HG03108 (cell line): ENCODE measurements around the gene NDUFAF2.
A peak's percentile ranks its signal among the peaks of the same experiment; 100 is the strongest.
"Not testable (repeated sequence)": the region's sequence is repeated elsewhere in the genome, so short reads cannot be mapped to it uniquely, and the experiment has no call there.

ENCODE experiments used
- ATAC-seq: cut with Tn5 transposase; IDR thresholded peaks from one replicate; pipeline ENCODE4 v1.9.1; 2021; ENCODE audit warnings: moderate library complexity; ENCODE audit not compliant: unreplicated experiment

NDUFAF2 gene

GRCh38 chr5:60944904-60945812 is at the start of gene NDUFAF2, which contains the start of gene ERCC8:
TSS of gene NDUFAF2 (plus strand) at chr5:60945205. CDS start at chr5:60945256, 51 bp downstream.
TSS of gene ERCC8 (minus strand) at chr5:60945070. CDS start at chr5:60945008, 62 bp downstream.
- peak; percentile 100 for ATAC-seq

GRCh38 chr5:60896991-60897390 is 48.0 kb upstream of the NDUFAF2 start:
- no peak for ATAC-seq

DNA sequence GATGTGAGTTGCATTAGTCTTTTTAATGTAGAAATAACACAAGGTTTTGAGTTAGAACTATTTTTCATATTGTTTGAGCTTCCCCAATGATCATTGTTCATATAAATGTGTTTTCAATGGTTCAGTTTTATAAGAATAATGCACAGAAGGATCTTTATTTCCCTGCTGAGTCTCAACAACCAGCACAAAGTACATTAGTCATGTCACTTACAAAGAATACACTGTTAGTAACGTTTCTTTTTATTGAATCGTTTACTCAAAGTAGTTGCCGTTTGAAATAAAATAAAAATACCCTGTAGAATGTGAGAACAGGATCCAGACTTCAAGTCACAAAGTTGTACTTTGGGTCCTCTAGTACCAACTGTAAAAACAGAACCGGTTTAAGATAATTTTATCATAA is 41.6 kb upstream of the NDUFAF2 start:
- no peak for ATAC-seq

- ATAC-seq = no peak
Observed at GRCh38 chr5:60916646-60917045, 28.4 kb upstream of the NDUFAF2 start.

- ATAC-seq = no peak
Observed at GRCh38 chr5:60918466-60918865, 26.5 kb upstream of the NDUFAF2 start.

DNA sequence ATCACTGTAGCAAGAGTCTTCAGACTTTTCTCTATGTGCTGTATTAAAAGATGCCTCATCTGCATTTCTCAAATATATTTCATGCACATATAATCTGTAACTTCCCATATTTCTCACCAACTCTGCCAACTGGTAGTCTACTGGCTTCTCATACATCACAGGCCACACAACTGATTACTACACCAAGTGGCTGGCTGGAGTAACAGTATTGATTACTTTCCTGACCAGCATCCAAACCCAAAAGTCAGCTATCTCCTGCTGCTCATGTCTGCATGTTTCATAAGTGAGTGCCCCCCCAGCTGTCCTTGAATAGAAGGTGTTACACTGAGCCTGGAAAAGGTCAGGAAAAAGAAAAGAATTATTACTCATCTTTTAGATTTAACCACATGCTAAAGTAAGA is 17.6 kb upstream of the NDUFAF2 start:
- no peak for ATAC-seq

DNA sequence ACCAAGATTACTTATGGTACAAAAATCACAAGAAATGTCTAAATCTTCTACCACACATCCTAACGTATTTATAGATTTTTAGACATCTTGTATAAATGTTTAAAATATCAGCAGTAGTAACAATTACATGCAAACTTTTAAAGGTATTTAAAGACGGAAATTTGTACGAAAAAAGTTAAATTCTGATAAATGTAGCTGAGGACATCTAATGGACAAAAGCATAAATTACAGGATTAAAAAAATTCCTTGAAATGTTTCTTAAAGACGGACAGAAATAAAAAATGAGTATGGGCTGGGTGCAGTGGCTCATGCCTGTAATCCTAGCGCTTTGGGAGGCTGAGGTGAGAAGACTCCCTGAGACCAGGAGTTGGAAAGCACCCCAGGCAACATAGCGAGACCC is 16.0 kb upstream of the NDUFAF2 start:
- no peak for ATAC-seq

- no peak for ATAC-seq
Observed at GRCh38 chr5:60943624-60944023, 1.4 kb upstream of the NDUFAF2 start.

- ATAC-seq = peak; percentile 20
Observed at GRCh38 chr5:60945813-60946187, 795 bp downstream of the NDUFAF2 start.

DNA sequence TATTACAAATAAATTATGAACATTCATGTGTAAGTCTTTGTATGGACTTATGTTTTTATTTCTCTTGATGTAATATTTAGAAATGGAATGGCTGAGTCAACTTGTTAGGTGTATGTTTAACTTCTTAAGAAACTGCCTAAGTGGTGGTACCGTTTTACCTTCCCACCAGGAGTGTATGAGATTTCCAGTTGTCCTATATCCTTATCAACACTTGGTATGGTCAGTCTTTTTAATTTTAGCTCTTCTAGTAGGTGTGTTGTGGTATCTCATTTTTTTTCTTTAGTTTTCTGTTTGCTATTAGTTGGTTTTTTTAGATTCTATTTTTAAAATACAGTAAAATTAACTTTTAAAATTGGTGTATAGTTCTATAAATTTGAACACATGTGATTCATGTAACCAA is 3.7 kb downstream of the NDUFAF2 start:
- no peak for ATAC-seq

DNA sequence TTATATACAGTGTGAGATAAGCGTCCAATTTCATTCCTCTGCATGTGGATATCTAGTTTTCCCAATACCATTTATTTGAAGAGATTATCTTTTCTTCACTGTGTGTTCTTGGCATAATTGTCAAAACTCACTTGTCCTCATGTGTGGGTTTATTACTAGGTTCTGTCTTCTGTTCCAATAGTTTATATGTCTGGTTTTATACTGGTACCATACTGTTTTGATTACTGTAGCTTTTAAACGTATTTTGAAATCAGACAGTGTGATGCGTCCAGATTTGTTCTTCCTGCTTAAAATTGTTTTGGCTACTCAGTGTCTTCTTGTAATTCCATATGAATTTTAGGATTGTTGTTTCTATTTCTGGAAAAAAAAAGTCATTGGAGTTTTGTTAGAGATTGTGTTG is 10.2 kb downstream of the NDUFAF2 start:
- ATAC-seq = no peak

DNA sequence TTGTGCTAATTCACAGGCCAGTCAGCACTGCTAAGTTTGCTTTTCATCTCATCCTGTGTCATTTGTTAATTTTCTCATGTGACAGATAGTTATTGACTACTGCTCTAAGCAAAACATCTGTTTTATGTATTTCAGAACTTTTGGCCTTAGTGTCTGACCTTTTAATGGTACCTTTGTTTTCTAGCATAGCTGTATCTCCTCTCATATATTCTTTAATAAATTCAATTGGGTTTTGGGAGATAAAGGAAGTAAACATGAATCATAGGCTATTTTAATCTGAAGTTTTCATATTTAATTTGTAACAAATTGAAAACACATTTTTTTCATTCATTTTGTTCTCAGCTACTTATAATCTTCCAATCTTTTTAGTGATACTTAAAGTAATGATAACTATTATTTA is 13.1 kb downstream of the NDUFAF2 start:
- no peak for ATAC-seq

GRCh38 chr5:60958712-60959111 is 13.7 kb downstream of the NDUFAF2 start:
- ATAC-seq = no peak

DNA sequence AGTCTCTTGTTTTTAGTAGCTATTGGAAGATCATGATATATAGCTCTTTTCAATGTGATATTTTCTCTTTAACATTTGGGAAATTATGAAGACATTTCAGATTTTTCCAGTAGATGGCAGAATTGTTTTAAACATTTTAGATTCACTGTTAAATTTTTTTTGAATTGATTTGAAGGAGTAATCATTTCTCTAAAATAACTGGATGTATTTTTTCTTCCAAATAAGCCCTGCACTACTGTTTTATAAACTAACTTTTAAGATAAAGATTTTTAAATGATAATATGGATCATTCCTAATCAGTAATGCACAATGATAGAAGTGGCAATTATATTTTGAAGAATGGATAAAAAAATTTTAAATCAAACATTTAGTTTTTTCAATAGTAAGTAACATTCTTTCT is 14.2 kb downstream of the NDUFAF2 start:
- no peak for ATAC-seq

DNA sequence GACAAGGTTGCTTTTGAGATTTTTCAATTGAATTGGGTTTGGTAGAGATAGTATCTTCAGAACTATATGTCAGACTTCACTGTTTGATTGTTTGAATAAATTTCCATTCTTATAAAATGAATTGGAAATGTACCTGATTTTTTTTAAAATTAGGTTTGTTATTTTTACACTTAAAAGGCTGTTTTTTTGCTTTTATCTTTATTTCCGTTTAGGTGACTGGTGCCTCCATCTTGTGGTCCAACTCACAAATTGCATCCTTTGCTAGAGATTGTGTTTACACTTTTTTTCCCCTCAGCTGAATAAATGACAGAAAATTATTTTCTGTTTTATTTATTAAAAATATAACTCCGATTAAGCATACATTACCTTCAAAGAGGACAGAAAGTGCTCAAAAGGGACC is 15.6 kb downstream of the NDUFAF2 start:
- ATAC-seq = no peak

GRCh38 chr5:60961685-60962084 is 16.7 kb downstream of the NDUFAF2 start:
- ATAC-seq = no peak

GRCh38 chr5:60972231-60972630 is 27.2 kb downstream of the NDUFAF2 start:
- ATAC-seq = no peak

DNA sequence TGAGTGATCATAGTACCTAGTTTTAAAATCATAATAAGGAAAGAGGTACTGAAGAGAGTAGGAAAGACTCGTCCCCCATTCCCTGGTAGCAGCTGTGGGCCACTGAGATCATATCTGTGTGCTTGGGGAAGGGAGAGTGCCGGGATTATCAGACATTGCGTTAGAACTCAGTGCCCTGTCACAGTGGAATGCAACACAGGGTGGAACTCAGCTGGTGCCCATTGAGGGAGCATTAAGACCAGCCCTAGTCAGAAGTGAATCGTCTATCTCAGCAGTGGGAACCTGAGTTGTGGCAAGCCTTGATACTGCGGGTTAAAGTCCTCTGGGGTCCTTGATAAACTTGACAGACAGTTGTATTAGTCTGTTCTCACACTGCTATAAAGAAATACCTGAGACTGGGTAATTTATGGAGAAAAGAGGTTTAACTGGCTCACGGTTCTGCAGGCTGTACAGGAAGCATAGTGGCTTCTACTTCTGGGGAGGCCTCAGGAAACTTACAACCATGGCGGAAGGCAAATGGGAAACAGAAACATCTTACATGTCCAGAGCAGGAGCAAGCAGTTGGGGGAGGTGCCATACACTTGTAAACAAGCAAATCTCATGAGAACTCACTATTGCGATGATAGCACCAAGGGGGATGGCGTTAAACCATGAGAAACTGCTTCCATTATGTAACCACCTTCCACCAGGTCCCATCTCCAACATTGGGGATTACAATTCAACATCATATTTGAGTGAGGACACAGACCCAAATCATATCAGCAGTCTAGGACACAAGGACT is 33.1 kb downstream of the NDUFAF2 start:
- ATAC-seq = no peak

- ATAC-seq = no peak
Observed at GRCh38 chr5:60978968-60979367, 34.0 kb downstream of the NDUFAF2 start.

DNA sequence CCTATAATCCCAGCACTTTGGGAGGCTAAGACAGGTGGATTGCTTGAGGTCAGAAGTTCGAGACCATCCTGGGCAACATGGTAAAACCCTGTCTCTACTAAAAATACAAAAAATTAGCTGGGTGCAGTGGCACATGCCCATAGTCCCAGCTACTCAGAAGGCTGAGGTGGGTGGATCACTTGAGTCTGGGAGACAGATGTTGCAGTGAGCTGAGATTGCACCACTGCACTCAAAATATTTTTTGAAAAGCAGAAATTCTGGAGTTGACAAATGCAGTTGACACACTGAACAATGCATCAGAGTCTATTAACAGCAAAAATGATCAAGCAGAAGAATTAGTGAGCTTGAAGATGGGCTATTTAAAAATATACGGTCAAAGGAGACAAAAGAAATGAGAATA is 35.5 kb downstream of the NDUFAF2 start:
- no peak for ATAC-seq

DNA sequence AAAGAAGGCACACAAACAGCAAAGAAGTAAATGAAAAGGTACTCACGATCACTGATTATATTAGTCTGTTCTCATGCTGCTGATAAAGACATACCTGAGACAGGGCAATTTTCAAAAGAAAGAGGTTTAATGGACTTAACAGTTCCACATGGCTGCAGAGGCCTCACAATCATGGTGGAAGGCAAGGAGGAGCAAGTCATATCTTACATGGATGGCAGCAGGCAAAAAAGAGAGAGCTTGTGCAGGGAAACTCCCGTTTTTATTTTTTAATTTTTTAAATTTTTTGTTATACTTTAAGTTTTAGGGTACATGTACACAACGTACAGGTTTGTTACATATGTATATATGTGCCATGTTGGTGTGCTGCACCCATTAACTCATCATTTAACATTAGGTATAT is 37.1 kb downstream of the NDUFAF2 start:
- not testable (repeated sequence) for ATAC-seq

GRCh38 chr5:60989790-60990189 is 44.8 kb downstream of the NDUFAF2 start:
- no peak for ATAC-seq
